K562 (cell line): ENCODE data around the gene PLCD1. TPM values are rescaled to one million over a fixed set of nuclear protein-coding genes. Genes with fewer than 3 reads are reported as not detected.

Experiments
- ASH1L ChIP-seq: fragments of 450-650 bp; IDR thresholded peaks from 2 replicates; pipeline ENCODE4 v1.6.1; 2018; ENCODE audit warnings: borderline replicate concordance, mild to moderate bottlenecking, low read depth; ENCODE audit not compliant: partially characterized antibody
- CHCHD3 ChIP-seq: fragments of 250-450 bp; sonication (Bioruptor Pico); IDR thresholded peaks from 2 replicates; pipeline ENCODE4 v2.1.2; 2022; ENCODE audit warnings: mild to moderate bottlenecking
- GATAD2A ChIP-seq: fragments of 450-650 bp; IDR thresholded peaks from 2 replicates; pipeline ENCODE4 v1.6.1; 2017
- KLF10 ChIP-seq: fragments of 250-450 bp; sonication (Bioruptor Pico); IDR thresholded peaks from 2 replicates; pipeline ENCODE4 v1.6.1; 2021; ENCODE audit warnings: matching md5 sums
- MBD2 ChIP-seq: sonication (generic); IDR thresholded peaks from 2 replicates; pipeline ENCODE4 v1.6.1; 2016; ENCODE audit warnings: low read depth, borderline replicate concordance
- MYBL2 ChIP-seq, 2 experiments: fragments of 450-650 bp in 1 of 2; sonication (generic) in 1 of 2; formaldehyde crosslinking in 1 of 2; IDR thresholded peaks; 2 replicates each; pipeline versions ENCODE4 v1.6.1 to v1.8.1; 2017 to 2022; ENCODE audit warnings: borderline replicate concordance in 1 of 2, inconsistent platforms in 1 of 2, low read depth in 1 of 2, mild to moderate bottlenecking in 1 of 2, missing genetic modification reagents in 1 of 2, moderate library complexity in 1 of 2
- NCOA1 ChIP-seq: fragments of 450-650 bp; IDR thresholded peaks from 2 replicates; pipeline ENCODE4 v1.6.1; 2016; ENCODE audit warnings: low read depth
- THRA ChIP-seq: fragments of 450-650 bp; IDR thresholded peaks from 2 replicates; pipeline ENCODE4 v1.6.1; 2017; ENCODE audit warnings: mild to moderate bottlenecking, moderate library complexity
- ZNF318 ChIP-seq, 2 experiments: fragments of 450-650 bp; IDR thresholded peaks; 2 replicates each; pipeline ENCODE4 v1.6.1; 2016; ENCODE audit warnings: mild to moderate bottlenecking in 2 of 2, borderline replicate concordance in 1 of 2, low read depth in 1 of 2, moderate library complexity in 1 of 2
- polyA plus RNA-seq, 8 experiments: library from polyadenylated mRNA; depleted of rRNA in 4 of 8; stranded (reverse) in 5 of 8; unstranded in 3 of 8; fragments of >200 nt; fragmentation: Nextera tagmentation in 2 of 8; fragmentation: Illumina TruSeq in 1 of 8; extraction: Ambion mirVana in 2 of 8; extraction: Trizol in 1 of 8; gene quantifications; 2 replicates each; pipeline versions ENCODE4 v1.2.1 to v1.2.3, GENCODE V29; 2011 to 2014; ENCODE audit warnings: inconsistent platforms in 1 of 8, missing spikeins in 1 of 8
- total RNA-seq, 7 experiments: library from RNA; depleted of rRNA in 6 of 7; stranded (reverse); fragments of >200 nt in 6 of 7; fragmentation: Illumina TruSeq in 2 of 7; extraction: Trizol in 2 of 7; gene quantifications; 2 replicates each; pipeline versions ENCODE4 v1.2.1 to v1.2.3, GENCODE V29; 2011 to 2021; ENCODE audit warnings: low replicate concordance in 1 of 7
- TF ChIP-seq, protein P1 (sequence below), 2 experiments: fragments of 150-350 bp in 1 of 2; IDR thresholded peaks; 2 replicates each; pipeline ENCODE4 v1.6.1; 2012 to 2016; ENCODE audit warnings: low read depth in 2 of 2, low read length in 2 of 2, mild to moderate bottlenecking in 1 of 2, moderate library complexity in 1 of 2

Gene PLCD1
- total and polyA plus RNA-seq, 9 of the 15 experiments (the other 6 are each of a cell fraction or from before 2014, with no cell fraction given) = 5.4 to 209 (median 116) TPM

- TF ChIP-seq ZNF318 (IDR thresholded peaks at IDR 0.05; ENCODE audit: borderline replicate concordance in 1 of 2, low read depth in 1 of 2) = no peak
- 0 out of 2 replicates have a peak, but pooled peaks have one; percentile 42 for TF ChIP-seq NCOA1
- TF ChIP-seq, protein P1, sequence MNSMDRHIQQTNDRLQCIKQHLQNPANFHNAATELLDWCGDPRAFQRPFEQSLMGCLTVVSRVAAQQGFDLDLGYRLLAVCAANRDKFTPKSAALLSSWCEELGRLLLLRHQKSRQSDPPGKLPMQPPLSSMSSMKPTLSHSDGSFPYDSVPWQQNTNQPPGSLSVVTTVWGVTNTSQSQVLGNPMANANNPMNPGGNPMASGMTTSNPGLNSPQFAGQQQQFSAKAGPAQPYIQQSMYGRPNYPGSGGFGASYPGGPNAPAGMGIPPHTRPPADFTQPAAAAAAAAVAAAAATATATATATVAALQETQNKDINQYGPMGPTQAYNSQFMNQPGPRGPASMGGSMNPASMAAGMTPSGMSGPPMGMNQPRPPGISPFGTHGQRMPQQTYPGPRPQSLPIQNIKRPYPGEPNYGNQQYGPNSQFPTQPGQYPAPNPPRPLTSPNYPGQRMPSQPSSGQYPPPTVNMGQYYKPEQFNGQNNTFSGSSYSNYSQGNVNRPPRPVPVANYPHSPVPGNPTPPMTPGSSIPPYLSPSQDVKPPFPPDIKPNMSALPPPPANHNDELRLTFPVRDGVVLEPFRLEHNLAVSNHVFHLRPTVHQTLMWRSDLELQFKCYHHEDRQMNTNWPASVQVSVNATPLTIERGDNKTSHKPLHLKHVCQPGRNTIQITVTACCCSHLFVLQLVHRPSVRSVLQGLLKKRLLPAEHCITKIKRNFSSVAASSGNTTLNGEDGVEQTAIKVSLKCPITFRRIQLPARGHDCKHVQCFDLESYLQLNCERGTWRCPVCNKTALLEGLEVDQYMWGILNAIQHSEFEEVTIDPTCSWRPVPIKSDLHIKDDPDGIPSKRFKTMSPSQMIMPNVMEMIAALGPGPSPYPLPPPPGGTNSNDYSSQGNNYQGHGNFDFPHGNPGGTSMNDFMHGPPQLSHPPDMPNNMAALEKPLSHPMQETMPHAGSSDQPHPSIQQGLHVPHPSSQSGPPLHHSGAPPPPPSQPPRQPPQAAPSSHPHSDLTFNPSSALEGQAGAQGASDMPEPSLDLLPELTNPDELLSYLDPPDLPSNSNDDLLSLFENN (IDR thresholded peaks at IDR 0.05; ENCODE audit: low read depth in 2 of 2, low read length in 2 of 2) = no peak
- TF ChIP-seq THRA = no peak
- peak; percentile 77 for TF ChIP-seq MBD2
- TF ChIP-seq ASH1L = no peak
- TF ChIP-seq MYBL2 (IDR thresholded peaks at IDR 0.05; ENCODE audit: low read depth) = no peak
- no peak for TF ChIP-seq MYBL2 (CRISPR knock-in tag; IDR thresholded peaks at IDR 0.05; ENCODE audit: borderline replicate concordance)
- TF ChIP-seq CHCHD3 (CRISPR knock-in tag) = no peak
- TF ChIP-seq GATAD2A = peak; percentile 77; the same call in 1 of the 2 replicates
- TF ChIP-seq KLF10 (CRISPR knock-in tag) = no peak
Measured at GRCh38 chr3:38018296-38019266, 10.9 kb downstream of the PLCD1 start (continued).
